HCT116 (cell line): ENCODE results near the gene DEFB116. TPM values are rescaled to one million over a fixed set of nuclear protein-coding genes. Genes with fewer than 3 reads are reported as not detected.
"Not testable (repeated sequence)": the region's sequence is repeated elsewhere in the genome, so short reads cannot be mapped to it uniquely, and the experiment has no call there.

ENCODE experiments used
- ATAC-seq: fragments of 200-7000 bp; cut with Tn5 transposase; 2 replicates; pipeline ENCODE4 v1.9.1; 2020; ENCODE audit warnings: mild to moderate bottlenecking, moderate library complexity
- BruUV-seq: library from RNA; stranded (reverse); fragments of 400-500 nt; replicated peaks from 2 replicates; lab custom pipeline; 2021; lab: Mats Ljungman, UMichigan
- CTCF ChIA-PET: fragments of 300-600 bp; sonication (Branson Sonifier 250); formaldehyde crosslinking; loops from one replicate; lab custom pipeline; 2021; ENCODE audit warnings: antibody characterized with exemption; lab: Charles Lee
- POLR2A ChIA-PET: fragments of 300-600, 350-600 bp; sonication (Branson Sonifier 250); formaldehyde crosslinking; loops from one replicate; lab custom pipeline; 2021; ENCODE audit warnings: antibody characterized with exemption; lab: Charles Lee
- RAD21 ChIA-PET, 2 experiments: fragments of 300-600 bp; sonication (Branson Sonifier 250); formaldehyde crosslinking; loops; one replicate each; lab custom pipeline; 2023; ENCODE audit warnings: low total read pairs in 2 of 2; ENCODE audit not compliant: uncharacterized antibody in 2 of 2, unreplicated experiment in 2 of 2, low non-redundant PET in 1 of 2; lab: Charles Lee
- DNase-seq: peaks from one replicate; pipeline ENCODE4 v3.0.0-alpha.2; 2010; ENCODE audit warnings: low read depth, low spot score
- H2AFZ ChIP-seq: fragments of 200-600 bp; shearing (Covaris generic), sonication (generic); 2 replicates; pipeline ENCODE4 v1.6.1; 2017; ENCODE audit warnings: low read depth, mixed run types, mixed read lengths, antibody characterized with exemption, low read length; ENCODE audit not compliant: poor library complexity, severe bottlenecking
- H3K27ac ChIP-seq: 2 replicates; pipeline ENCODE4 v1.5.1; 2012; ENCODE audit warnings: low read depth, low read length
- H3K27me3 ChIP-seq: fragments of 200-600 bp; sonication (generic); 2 replicates; pipeline ENCODE4 v1.6.1; 2016; ENCODE audit warnings: mixed run types, low read length, mixed read lengths; ENCODE audit not compliant: insufficient read depth
- H3K36me3 ChIP-seq, 2 experiments: fragments of 200-500 bp in 1 of 2; fragments of 200-600 bp in 1 of 2; sonication (Bioruptor generic) in 1 of 2; sonication (generic) in 1 of 2; 2 replicates each; pipeline versions ENCODE4 v1.5.1 to v1.6.1; 2014 to 2016; ENCODE audit warnings: low read length in 2 of 2, inconsistent platforms in 1 of 2, mixed read lengths in 1 of 2, mixed run types in 1 of 2; ENCODE audit not compliant: insufficient read depth in 2 of 2, control insufficient read depth in 1 of 2
- H3K4me1 ChIP-seq, 2 experiments: fragments of 200-600 bp in 1 of 2; sonication (generic) in 1 of 2; 2 replicates each; pipeline versions ENCODE4 v1.5.1 to v1.6.1; 2012 to 2017; ENCODE audit warnings: low read length in 2 of 2, inconsistent platforms in 1 of 2, mild to moderate bottlenecking in 1 of 2, mixed read lengths in 1 of 2, mixed run types in 1 of 2, moderate library complexity in 1 of 2; ENCODE audit not compliant: insufficient read depth in 2 of 2, control insufficient read depth in 1 of 2
- H3K4me2 ChIP-seq: fragments of 200-600 bp; sonication (generic); 2 replicates; pipeline ENCODE4 v1.6.1; 2017; ENCODE audit warnings: mixed run types, low read length, mixed read lengths
- H3K4me3 ChIP-seq, 2 experiments: fragments of 200-600 bp in 1 of 2; sonication (generic) in 1 of 2; replicated peaks in 1 of 2; 2 replicates each; pipeline ENCODE4 v1.5.1; 2011 to 2016; ENCODE audit warnings: low read length in 2 of 2, control low read depth in 1 of 2, low read depth in 1 of 2, mild to moderate bottlenecking in 1 of 2, mixed read lengths in 1 of 2, mixed run types in 1 of 2
- H3K79me2 ChIP-seq: fragments of 200-600 bp; sonication (generic); 2 replicates; pipeline ENCODE4 v1.6.1; 2017; ENCODE audit warnings: mild to moderate bottlenecking, mixed run types, low read length, moderate library complexity, mixed read lengths; ENCODE audit not compliant: insufficient read depth
- H3K9ac ChIP-seq: fragments of 200-600 bp; sonication (generic); 2 replicates; pipeline ENCODE4 v1.6.1; 2016; ENCODE audit warnings: low read length, mixed read lengths
- H3K9me2 ChIP-seq: fragments of 200-600 bp; sonication (generic), shearing (Covaris generic); 2 replicates; pipeline ENCODE4 v1.6.1; 2017; ENCODE audit warnings: mixed run types, mild to moderate bottlenecking, moderate library complexity; ENCODE audit not compliant: insufficient read depth
- H3K9me3 ChIP-seq, 2 experiments: fragments of 200-500 bp in 1 of 2; fragments of 200-600 bp in 1 of 2; sonication (Bioruptor generic) in 1 of 2; sonication (generic) in 1 of 2; 2 replicates each; pipeline ENCODE4 v1.6.1; 2014 to 2017; ENCODE audit warnings: low read length in 2 of 2, mixed read lengths in 2 of 2, inconsistent platforms in 1 of 2, low read depth in 1 of 2, mild to moderate bottlenecking in 1 of 2, mixed run types in 1 of 2, moderate library complexity in 1 of 2; ENCODE audit not compliant: control insufficient read depth in 1 of 2, insufficient read depth in 1 of 2
- H4K20me1 ChIP-seq: fragments of 200-600 bp; sonication (generic), shearing (Covaris generic); 2 replicates; pipeline ENCODE4 v1.6.1; 2017; ENCODE audit warnings: mixed run types, mild to moderate bottlenecking, moderate library complexity; ENCODE audit not compliant: insufficient read depth
- ATF3 ChIP-seq: IDR thresholded peaks from 2 replicates; pipeline ENCODE4 v1.6.1; 2012
- CBX3 ChIP-seq: IDR thresholded peaks from 2 replicates; pipeline ENCODE4 v1.6.1; 2012; ENCODE audit warnings: low read depth
- CEBPB ChIP-seq: IDR thresholded peaks from 2 replicates; pipeline ENCODE4 v1.6.1; 2012; ENCODE audit warnings: low read depth
- CTCF ChIP-seq, 3 experiments: fragments of 200-600 bp in 1 of 3; sonication (generic) in 1 of 3; IDR thresholded peaks in 2 of 3; conservative IDR thresholded peaks in 1 of 3; 2 replicates each; pipeline ENCODE4 v1.5.1; 2012 to 2017; ENCODE audit warnings: low read depth in 2 of 3, low read length in 2 of 3, antibody characterized with exemption in 1 of 3, borderline replicate concordance in 1 of 3, control low read depth in 1 of 3, mild to moderate bottlenecking in 1 of 3, mixed read lengths in 1 of 3, mixed run types in 1 of 3, moderate library complexity in 1 of 3; ENCODE audit not compliant: insufficient read depth in 1 of 3
- EGR1 ChIP-seq: IDR thresholded peaks from 2 replicates; pipeline ENCODE4 v1.6.1; 2012; ENCODE audit warnings: low read depth
- EZH2 ChIP-seq: fragments of 200-600 bp; sonication (generic); IDR thresholded peaks from 2 replicates; pipeline ENCODE4 v1.6.1; 2017; ENCODE audit warnings: antibody characterized with exemption, mixed run types
- FOSL1 ChIP-seq: IDR thresholded peaks from 2 replicates; pipeline ENCODE4 v1.6.1; 2012; ENCODE audit warnings: low read depth
- JUND ChIP-seq: IDR thresholded peaks from 2 replicates; pipeline ENCODE4 v1.6.1; 2012
- MAX ChIP-seq: IDR thresholded peaks from 2 replicates; pipeline ENCODE4 v1.6.1; 2012
- POLR2A ChIP-seq: IDR thresholded peaks from 2 replicates; pipeline ENCODE4 v1.7.0; 2011; ENCODE audit warnings: borderline replicate concordance; ENCODE audit not compliant: insufficient read depth, insufficient read length; ENCODE audit errors: extremely low read depth
- POLR2AphosphoS5 ChIP-seq: IDR thresholded peaks from 2 replicates; pipeline ENCODE4 v1.6.1; 2011; ENCODE audit warnings: mild to moderate bottlenecking, low read depth, low read length, moderate library complexity
- RAD21 ChIP-seq: IDR thresholded peaks from 2 replicates; pipeline ENCODE4 v1.6.1; 2012; ENCODE audit warnings: low read depth, mild to moderate bottlenecking
- SP1 ChIP-seq: IDR thresholded peaks from 2 replicates; pipeline ENCODE4 v1.6.1; 2012; ENCODE audit warnings: low read depth
- SRF ChIP-seq: IDR thresholded peaks from 2 replicates; pipeline ENCODE4 v1.6.1; 2012; ENCODE audit warnings: low read depth
- TCF7L2 ChIP-seq: IDR thresholded peaks from 2 replicates; pipeline ENCODE4 v1.7.0; 2011; ENCODE audit warnings: borderline replicate concordance, inconsistent platforms; ENCODE audit not compliant: insufficient read depth, insufficient read length; ENCODE audit errors: extremely low read depth
- ZBTB33 ChIP-seq: IDR thresholded peaks from 2 replicates; pipeline ENCODE4 v1.6.1; 2011; ENCODE audit warnings: mild to moderate bottlenecking, low read length, moderate library complexity; ENCODE audit not compliant: insufficient replicate concordance; ENCODE audit errors: extremely low read depth
- intact Hi-C: fragments of 100-400 bp; cut with micrococcal nuclease; formaldehyde crosslinking; loops from 2 replicates; pipeline ENCODE4 v1.10.0; 2022
- total RNA-seq: library from RNA; stranded (reverse); gene quantifications from one replicate; pipeline ENCODE4 v1.2.1, GENCODE V29; 2021; ENCODE audit not compliant: unreplicated experiment

DEFB116 gene
- total RNA-seq, 1 experiment from 2014 or later = not detected

- TF ChIP-seq CTCF (IDR thresholded peaks at IDR 0.05 in 2 of 3, conservative IDR thresholded peaks at IDR 0.05 in 1 of 3; ENCODE audit: borderline replicate concordance in 1 of 3, insufficient read depth in 1 of 3, low read depth in 2 of 3, low read length in 2 of 3) (no peak), CEBPB (no peak), EZH2 (no peak), CBX3 (no peak)
Measured at GRCh38 chr20:31322504-31322903, 14.1 kb upstream of the DEFB116 start (continued).

- H3K36me3 ChIP-seq, H3K9me3 ChIP-seq, H2AFZ ChIP-seq, H3K4me3 ChIP-seq, H3K4me1 ChIP-seq, H3K27ac ChIP-seq, DNase-seq, CTCF ChIA-PET, H4K20me1 ChIP-seq, H3K4me2 ChIP-seq, POLR2A ChIA-PET, H3K27me3 ChIP-seq, H3K9ac ChIP-seq, BruUV-seq, H3K9me2 ChIP-seq, ATAC-seq, RAD21 ChIA-PET, intact Hi-C loops, H3K79me2 ChIP-seq: not testable (repeated sequence)
Measured at GRCh38 chr20:31284964-31285363, 23.4 kb downstream of the DEFB116 start.

- Histone ChIP-seq H3K9me2 (no peaks in the 10 kb centered on the region), H4K20me1 (no peaks in the 10 kb centered on the region), H2AFZ (no peak overlapping the region), H3K4me1 (no peaks in the 10 kb centered on the region), H3K27me3 (no peaks in the 10 kb centered on the region), H3K4me3 (no peak overlapping the region), H3K9me3 (no peaks in the 10 kb centered on the region), H3K36me3 (no peaks in the 10 kb centered on the region), H3K9ac (no peak overlapping the region), H3K79me2 (no peaks in the 10 kb centered on the region), H3K4me2 (no peak overlapping the region), H3K27ac (no peak overlapping the region)
- intact Hi-C loops = no loop called here
- ATAC-seq (no peak), DNase-seq (no peak)
- ChIA-PET RAD21 (no interaction called here), CTCF (no interaction called here), POLR2A (no interaction called here)
- BruUV-seq = no TSS peak
- no peak for TF ChIP-seq POLR2A
- no peak for TF ChIP-seq MAX
- TF ChIP-seq ATF3 = no peak
- TF ChIP-seq FOSL1 = no peak
- TF ChIP-seq EGR1 = no peak
- TF ChIP-seq JUND = no peak
- no peak for TF ChIP-seq SP1
- TF ChIP-seq TCF7L2 = no peak
- no peak for TF ChIP-seq SRF
- TF ChIP-seq RAD21 = no peak
- no peak for TF ChIP-seq POLR2AphosphoS5
- TF ChIP-seq ZBTB33 = no peak
Measured at GRCh38 chr20:31278178-31278577, 30.2 kb downstream of the DEFB116 start.
